SK-N-MC (cell line): ENCODE measurements around the gene FAM151A.

Source experiments
- DNase-seq: peaks from one replicate; pipeline ENCODE4 v3.0.0-alpha.2; 2011; ENCODE audit warnings: low read depth, low spot score
- H3K27ac ChIP-seq: fragments of 200-600 bp; sonication (generic); 2 replicates; pipeline ENCODE4 v1.5.1; 2016; ENCODE audit warnings: mixed run types
- H3K36me3 ChIP-seq: fragments of 200-600 bp; sonication (generic); 2 replicates; pipeline ENCODE4 v1.6.1; 2017; ENCODE audit warnings: antibody characterized with exemption, low read length, mixed read lengths; ENCODE audit not compliant: insufficient read depth
- H3K4me3 ChIP-seq: fragments of 200-600 bp; sonication (generic); 2 replicates; pipeline ENCODE4 v1.5.1; 2016
- H3K9ac ChIP-seq: fragments of 200-600 bp; sonication (generic); 2 replicates; pipeline ENCODE4 v1.8.0; 2017; ENCODE audit warnings: mixed run types, mixed read lengths; ENCODE audit not compliant: insufficient read length
- H3K9me3 ChIP-seq: fragments of 200-600 bp; sonication (generic); 2 replicates; pipeline ENCODE4 v1.6.1; 2017; ENCODE audit warnings: low read depth, mild to moderate bottlenecking, antibody characterized with exemption, low read length, moderate library complexity, mixed read lengths
- EZH2 ChIP-seq: fragments of 200-600 bp; sonication (generic); IDR thresholded peaks from one replicate; pipeline ENCODE4 v1.6.1; 2017; ENCODE audit warnings: antibody characterized with exemption
- FOXP2 ChIP-seq: optimal IDR thresholded peaks from 2 replicates; pipeline ENCODE3; 2011; ENCODE audit warnings: mild to moderate bottlenecking, moderate library complexity; ENCODE audit not compliant: insufficient read depth; ENCODE audit errors: extremely low read length, control extremely low read depth
- POLR2AphosphoS5 ChIP-seq: IDR thresholded peaks from 2 replicates; pipeline ENCODE4 v1.6.1; 2012; ENCODE audit warnings: mild to moderate bottlenecking, low read depth, low read length, borderline replicate concordance

FAM151A gene

GRCh38 chr1:54600947-54601721 is 22.2 kb downstream of the FAM151A start:
- no peaks in the 10 kb centered on the region for H3K9me3 ChIP-seq
- H3K27ac ChIP-seq: no peak overlapping the region
- no peaks in the 10 kb centered on the region for H3K36me3 ChIP-seq
- H3K4me3 ChIP-seq: no peak overlapping the region
- DNase-seq: no peak
- H3K9ac ChIP-seq: no peak overlapping the region
- no peak for TF ChIP-seq EZH2
- no peak for TF ChIP-seq POLR2AphosphoS5
- no peak for TF ChIP-seq FOXP2

- no peak overlapping the region for H3K9ac ChIP-seq
- TF ChIP-seq FOXP2 (no peak), EZH2 (no peak), POLR2AphosphoS5 (no peak)
- DNase-seq: no peak
- H3K27ac ChIP-seq: no peak overlapping the region
- no peaks in the 10 kb centered on the region for H3K9me3 ChIP-seq
- no peak overlapping the region for H3K4me3 ChIP-seq
- no peaks in the 10 kb centered on the region for H3K36me3 ChIP-seq
These were observed 24.0 kb downstream of the FAM151A start for GRCh38 chr1:54599211-54599823.

- H3K27ac ChIP-seq: no peak overlapping the region
- TF ChIP-seq FOXP2: no peak
- TF ChIP-seq POLR2AphosphoS5: no peak
- no peak for TF ChIP-seq EZH2
- no peak overlapping the region for H3K9ac ChIP-seq
- peak; percentile 12 for DNase-seq
- no peaks in the 10 kb centered on the region for H3K9me3 ChIP-seq
- no peak overlapping the region for H3K4me3 ChIP-seq
- H3K36me3 ChIP-seq: no peaks in the 10 kb centered on the region
These were observed 25.8 kb downstream of the FAM151A start for GRCh38 chr1:54597455-54598030.

GRCh38 chr1:54596756-54597155 is 26.6 kb downstream of the FAM151A start:
- Histone ChIP-seq H3K27ac (no peak overlapping the region), H3K36me3 (no peaks in the 10 kb centered on the region), H3K9ac (no peak overlapping the region), H3K4me3 (no peak overlapping the region), H3K9me3 (no peaks in the 10 kb centered on the region)
- DNase-seq: no peak
- TF ChIP-seq POLR2AphosphoS5 (no peak), EZH2 (no peak), FOXP2 (no peak)

GRCh38 chr1:54595956-54596498 is 27.3 kb downstream of the FAM151A start:
- H3K36me3 ChIP-seq: no peaks in the 10 kb centered on the region
- no peak overlapping the region for H3K9ac ChIP-seq

GRCh38 chr1:54594463-54594862 is 28.9 kb downstream of the FAM151A start:
- Histone ChIP-seq H3K9ac (no peak overlapping the region), H3K27ac (no peak overlapping the region), H3K9me3 (no peaks in the 10 kb centered on the region), H3K4me3 (no peak overlapping the region), H3K36me3 (no peaks in the 10 kb centered on the region)
- no peak for DNase-seq
- TF ChIP-seq EZH2: no peak

More at GRCh38 chr1:54595956-54596498, 27.3 kb downstream of the FAM151A start:
- no peak overlapping the region for H3K4me3 ChIP-seq
- TF ChIP-seq POLR2AphosphoS5: no peak
- no peak for TF ChIP-seq EZH2
- no peak for TF ChIP-seq FOXP2
- H3K9me3 ChIP-seq: no peaks in the 10 kb centered on the region
- H3K27ac ChIP-seq: no peak overlapping the region
- no peak for DNase-seq

- TF ChIP-seq EZH2 (no peak), POLR2AphosphoS5 (no peak), FOXP2 (no peak)
- Histone ChIP-seq H3K9me3 (no peaks in the 10 kb centered on the region), H3K9ac (no peak overlapping the region), H3K36me3 (no peaks in the 10 kb centered on the region), H3K27ac (no peak overlapping the region), H3K4me3 (no peak overlapping the region)
- DNase-seq: no peak
These were observed 29.7 kb downstream of the FAM151A start for GRCh38 chr1:54593571-54594160.

- no peak for DNase-seq
- H3K9ac ChIP-seq: no peak overlapping the region
- H3K9me3 ChIP-seq: no peaks in the 10 kb centered on the region
- H3K4me3 ChIP-seq: no peak overlapping the region
- H3K27ac ChIP-seq: no peak overlapping the region
- H3K36me3 ChIP-seq: no peaks in the 10 kb centered on the region
- TF ChIP-seq FOXP2: no peak
- TF ChIP-seq EZH2: no peak
- TF ChIP-seq POLR2AphosphoS5: no peak
These were observed 32.1 kb downstream of the FAM151A start for GRCh38 chr1:54591127-54591756.
